Measurements from ENCODE around the gene ELAVL1.

DNA sequence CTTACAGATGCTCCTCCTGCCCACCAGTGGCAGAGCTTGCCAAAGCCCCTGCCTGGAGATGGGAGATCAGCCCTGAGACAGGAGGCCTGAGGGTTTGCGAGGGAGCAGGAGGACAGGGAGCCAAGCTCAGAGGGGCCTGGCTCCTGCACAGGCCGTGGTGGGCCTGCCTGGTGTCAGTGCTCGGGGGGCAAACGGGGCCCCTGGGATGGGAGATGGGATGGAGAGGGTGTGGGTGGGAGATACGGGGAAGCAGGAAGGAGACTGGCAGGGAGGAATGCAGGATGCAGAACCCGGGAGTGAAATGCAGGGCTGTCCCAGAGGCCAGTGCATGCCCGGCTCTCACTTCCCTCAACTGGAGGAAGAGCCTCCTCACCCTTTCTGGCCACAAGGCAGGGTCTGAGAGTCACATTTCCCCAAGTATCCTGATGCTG lies 19.9 kb downstream of the ELAVL1 start:
- TF ChIP-seq SPI1 (IDR thresholded peaks at IDR 0.05; ENCODE audit: low read depth, low read length) (no peak), POLR2AphosphoS5 (IDR thresholded peaks at IDR 0.05; ENCODE audit: low read depth, low read length) (no peak)

Measured in GM12891 (cell line).